Activated gamma-delta T cell treated with Interleukin-2 at 50 U/mL for 16 hours (primary cell): Measurements from ENCODE around the gene C9.
A peak's percentile ranks its signal among the peaks of the same experiment; 100 is the strongest.
"Not testable (repeated sequence)": the region's sequence is repeated elsewhere in the genome, so short reads cannot be mapped to it uniquely, and the experiment has no call there.

Source experiments
- DNase-seq: peaks from one replicate; pipeline ENCODE4 v3.0.0-alpha.2; 2020

The C9 gene

GRCh38 chr5:39319395-39319794 lies 44.9 kb downstream of the C9 start:
- no peak for DNase-seq

- not testable (repeated sequence) for DNase-seq
Observed at GRCh38 chr5:39316464-39316863, 47.8 kb downstream of the C9 start.

- no peak for DNase-seq
Observed at GRCh38 chr5:39315995-39316394, 48.3 kb downstream of the C9 start.

GRCh38 chr5:39314591-39314990 lies 49.7 kb downstream of the C9 start:
- no peak for DNase-seq

GRCh38 chr5:39309534-39309933 lies 54.8 kb downstream of the C9 start:
- no peak for DNase-seq

GRCh38 chr5:39302472-39302871 lies 61.8 kb downstream of the C9 start:
- no peak for DNase-seq

- no peak for DNase-seq
Observed at GRCh38 chr5:39301406-39301805, 62.9 kb downstream of the C9 start.

- DNase-seq, result no peak
Observed at GRCh38 chr5:39299962-39300361, 64.3 kb downstream of the C9 start.

GRCh38 chr5:39294736-39295135 lies 69.6 kb downstream of the C9 start:
- DNase-seq, result no peak

GRCh38 chr5:39284552-39284951 lies 79.7 kb downstream of the C9 start:
- DNase-seq, result no peak

- DNase-seq, result peak; percentile 61
Observed at GRCh38 chr5:39283231-39283818, 81.0 kb downstream of the C9 start.

- no peak for DNase-seq
Observed at GRCh38 chr5:39282561-39282960, 81.7 kb downstream of the C9 start.

- DNase-seq, result not testable (repeated sequence)
Observed at GRCh38 chr5:39275865-39276264, 88.4 kb downstream of the C9 start.

- DNase-seq, result no peak
Observed at GRCh38 chr5:39274398-39275085, 89.8 kb downstream of the C9 start.

- no peak for DNase-seq
Observed at GRCh38 chr5:39273314-39273954, 90.9 kb downstream of the C9 start.

- not testable (repeated sequence) for DNase-seq
Observed at GRCh38 chr5:39272869-39273231, 91.4 kb downstream of the C9 start.

- DNase-seq, result peak; percentile 10
Observed at GRCh38 chr5:39270225-39270848, 94.0 kb downstream of the C9 start.

GRCh38 chr5:39267186-39267585 lies 97.1 kb downstream of the C9 start:
- no peak for DNase-seq

GRCh38 chr5:39266442-39266841 lies 97.9 kb downstream of the C9 start:
- DNase-seq, result no peak

GRCh38 chr5:39264528-39264927 lies 99.8 kb downstream of the C9 start:
- DNase-seq, result no peak

GRCh38 chr5:39262981-39263380 lies 101.3 kb downstream of the C9 start:
- no peak for DNase-seq

GRCh38 chr5:39260095-39260494 lies 104.2 kb downstream of the C9 start:
- DNase-seq, result no peak

- DNase-seq, result no peak
Observed at GRCh38 chr5:39257554-39257953, 106.7 kb downstream of the C9 start.
